COLO668 (cell line): Measurements from ENCODE around the gene LDLRAD4.

Experiments used
- DNase-seq: peaks from one replicate; lab custom pipeline; 2025; ENCODE audit not compliant: unreplicated experiment; lab: John Stamatoyannopoulos, UW

LDLRAD4 gene

GRCh38 chr18:13201292-13201691 lies 17.3 kb upstream of the LDLRAD4 start:
- DNase-seq: no peak

- no peak for DNase-seq
Observed at GRCh38 chr18:13202571-13202970, 16.0 kb upstream of the LDLRAD4 start.

- no peak for DNase-seq
Observed at GRCh38 chr18:13206301-13206700, 12.3 kb upstream of the LDLRAD4 start.

- no peak for DNase-seq
Observed at GRCh38 chr18:13207294-13207693, 11.3 kb upstream of the LDLRAD4 start.

- DNase-seq: no peak
Observed at GRCh38 chr18:13211534-13211933, 7.0 kb upstream of the LDLRAD4 start.

- DNase-seq: no peak
Observed at GRCh38 chr18:13213036-13213795, 5.3 kb upstream of the LDLRAD4 start.

- DNase-seq: no peak
Observed at GRCh38 chr18:13214609-13215008, 4.0 kb upstream of the LDLRAD4 start.

- DNase-seq: peak; percentile 80
Observed at GRCh38 chr18:13216092-13216582, 2.4 kb upstream of the LDLRAD4 start.

GRCh38 chr18:13216711-13217465 lies 1.7 kb upstream of the LDLRAD4 start:
- DNase-seq: peak; percentile 81

- DNase-seq: peak; percentile 91
Observed at GRCh38 chr18:13217466-13217961, 1.0 kb upstream of the LDLRAD4 start.

GRCh38 chr18:13217971-13218367 lies 591 bp upstream of the LDLRAD4 start:
- DNase-seq: peak; percentile 68

GRCh38 chr18:13218997-13219396 lies 437 bp downstream of the LDLRAD4 start:
- DNase-seq: no peak

- no peak for DNase-seq
Observed at GRCh38 chr18:13219593-13220159, 1.1 kb downstream of the LDLRAD4 start.

GRCh38 chr18:13220361-13220991 lies 1.9 kb downstream of the LDLRAD4 start:
- DNase-seq: no peak

- peak; percentile 87 for DNase-seq
Observed at GRCh38 chr18:13221869-13222855, 3.6 kb downstream of the LDLRAD4 start.

- DNase-seq: peak; percentile 84
Observed at GRCh38 chr18:13222856-13223281, 4.3 kb downstream of the LDLRAD4 start.

GRCh38 chr18:13223311-13224143 lies 5.0 kb downstream of the LDLRAD4 start:
- DNase-seq: peak; percentile 84

GRCh38 chr18:13225261-13225660 lies 6.7 kb downstream of the LDLRAD4 start:
- DNase-seq: no peak

GRCh38 chr18:13226533-13227144 lies 8.1 kb downstream of the LDLRAD4 start:
- DNase-seq: no peak
